ENCODE results near the gene RASGRF1.

DNA sequence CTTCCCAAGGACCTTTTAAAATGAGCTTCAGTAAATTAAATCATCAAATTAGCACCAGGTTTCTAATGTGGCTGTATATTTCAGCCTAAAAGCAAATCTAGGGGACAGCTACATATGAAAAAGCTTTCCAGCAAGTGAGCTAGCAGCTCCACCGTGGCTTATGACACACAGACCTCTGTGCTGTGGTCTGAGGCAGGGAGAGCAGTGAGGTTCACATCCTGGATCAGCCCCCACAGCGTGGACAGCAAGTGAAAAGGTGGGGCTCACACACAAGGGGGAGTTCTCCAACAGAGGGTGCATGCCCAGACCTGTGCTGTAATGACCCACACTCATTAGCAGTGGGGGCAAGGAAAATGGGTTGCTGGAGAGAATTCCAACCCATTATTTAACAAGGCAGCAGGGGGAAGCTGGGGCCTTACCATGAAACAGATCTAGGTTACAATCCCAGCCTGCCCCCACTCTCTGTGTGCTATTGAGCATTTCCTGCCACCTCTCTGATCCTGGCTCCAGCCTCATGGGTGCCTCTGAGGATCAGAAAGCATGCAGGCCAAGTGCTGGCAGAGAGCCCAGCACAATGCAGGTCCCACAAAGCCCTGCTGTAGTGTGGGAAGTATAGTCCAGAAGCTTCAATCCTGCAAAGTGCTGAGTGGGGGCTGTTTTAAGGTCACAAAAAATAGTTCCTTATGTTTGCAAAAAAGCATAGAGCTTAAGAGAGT lies 48.2 kb downstream of the RASGRF1 start:
- TF ChIP-seq, protein P1, sequence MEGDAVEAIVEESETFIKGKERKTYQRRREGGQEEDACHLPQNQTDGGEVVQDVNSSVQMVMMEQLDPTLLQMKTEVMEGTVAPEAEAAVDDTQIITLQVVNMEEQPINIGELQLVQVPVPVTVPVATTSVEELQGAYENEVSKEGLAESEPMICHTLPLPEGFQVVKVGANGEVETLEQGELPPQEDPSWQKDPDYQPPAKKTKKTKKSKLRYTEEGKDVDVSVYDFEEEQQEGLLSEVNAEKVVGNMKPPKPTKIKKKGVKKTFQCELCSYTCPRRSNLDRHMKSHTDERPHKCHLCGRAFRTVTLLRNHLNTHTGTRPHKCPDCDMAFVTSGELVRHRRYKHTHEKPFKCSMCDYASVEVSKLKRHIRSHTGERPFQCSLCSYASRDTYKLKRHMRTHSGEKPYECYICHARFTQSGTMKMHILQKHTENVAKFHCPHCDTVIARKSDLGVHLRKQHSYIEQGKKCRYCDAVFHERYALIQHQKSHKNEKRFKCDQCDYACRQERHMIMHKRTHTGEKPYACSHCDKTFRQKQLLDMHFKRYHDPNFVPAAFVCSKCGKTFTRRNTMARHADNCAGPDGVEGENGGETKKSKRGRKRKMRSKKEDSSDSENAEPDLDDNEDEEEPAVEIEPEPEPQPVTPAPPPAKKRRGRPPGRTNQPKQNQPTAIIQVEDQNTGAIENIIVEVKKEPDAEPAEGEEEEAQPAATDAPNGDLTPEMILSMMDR (IDR thresholded peaks at IDR 0.05 in 8 of 11, conservative IDR thresholded peaks at IDR 0.05 in 3 of 11): no peak
- TF ChIP-seq POLR2AphosphoS5 (IDR thresholded peaks at IDR 0.05): no peak
- TF ChIP-seq POLR2A (IDR thresholded peaks at IDR 0.05): no peak

Data from spleen (tissue), 7 donors.